HG03280 (cell line): ENCODE measurements around the gene EEF1AKMT3.

ENCODE experiments used
- ATAC-seq: cut with Tn5 transposase; IDR thresholded peaks from one replicate; pipeline ENCODE4 v1.9.1; 2021; ENCODE audit warnings: mild to moderate bottlenecking, moderate library complexity; ENCODE audit not compliant: unreplicated experiment

EEF1AKMT3 gene

GRCh38 chr12:57782243-57782607, 9.8 kb downstream of the EEF1AKMT3 start:
- ATAC-seq = peak; percentile 11

DNA sequence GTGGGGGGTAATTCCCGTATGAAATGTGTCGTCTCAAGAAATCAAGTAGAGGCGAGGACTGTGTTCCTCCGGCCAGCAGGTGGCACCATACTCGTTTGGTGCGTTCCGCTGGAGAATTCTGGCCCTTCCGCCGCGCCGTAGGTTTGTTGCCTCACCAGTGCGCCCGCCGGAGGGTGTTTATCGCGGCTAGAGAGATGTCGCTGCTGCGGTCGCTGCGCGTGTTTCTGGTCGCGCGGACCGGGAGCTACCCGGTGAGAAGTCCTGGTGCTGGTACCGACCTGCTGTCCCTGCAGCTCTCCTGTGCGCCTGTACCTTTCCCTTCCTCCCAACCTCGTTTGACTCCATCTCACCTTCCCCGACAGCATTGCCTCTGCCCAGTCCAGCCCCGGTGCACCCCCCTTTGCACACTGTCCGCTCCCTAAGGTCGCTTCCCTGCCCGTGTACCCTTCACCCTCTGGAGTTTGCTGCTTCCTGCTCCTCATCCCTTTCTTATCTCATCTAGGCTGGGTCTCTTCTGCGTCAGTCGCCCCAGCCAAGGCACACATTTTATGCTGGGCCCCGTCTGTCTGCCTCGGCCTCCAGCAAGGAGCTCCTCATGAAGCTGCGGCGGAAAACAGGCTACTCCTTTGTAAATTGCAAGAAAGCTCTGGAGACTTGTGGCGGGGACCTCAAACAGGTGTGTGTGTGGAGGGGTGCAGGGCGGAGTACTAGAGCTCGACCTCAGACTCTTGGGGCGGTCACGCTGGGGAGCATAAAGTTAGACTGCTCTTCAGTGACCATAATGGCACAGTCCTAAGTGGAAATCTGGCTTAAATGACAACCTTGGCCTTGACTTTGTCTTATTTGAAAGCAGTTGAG, 10.4 kb downstream of the EEF1AKMT3 start, which contains the start of gene TSFM:
Gene TSFM, plus strand, starts transcription at position 180 of the 858 bp plus-strand sequence. Its CDS starts 15 bp downstream, at position 195.
- peak; percentile 86 for ATAC-seq

DNA sequence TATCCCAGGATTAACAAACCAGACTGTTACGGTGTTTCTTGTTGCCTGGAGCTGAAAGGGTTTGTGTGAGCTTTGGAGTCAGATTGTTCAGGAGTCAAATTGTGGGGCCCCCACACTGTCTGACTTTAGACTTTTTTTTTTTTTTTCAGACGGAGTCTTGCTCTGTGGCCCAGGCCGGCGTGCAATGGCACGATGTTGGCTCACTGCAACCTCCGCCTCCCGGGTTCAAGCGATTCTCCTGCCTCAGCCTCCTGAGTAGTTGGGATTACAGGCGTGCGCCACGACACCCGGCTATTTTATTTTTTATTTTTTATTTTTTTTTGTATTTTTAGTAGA, 11.0 kb downstream of the EEF1AKMT3 start:
- no peak for ATAC-seq

GRCh38 chr12:57783861-57784260, 11.4 kb downstream of the EEF1AKMT3 start:
- no peak for ATAC-seq

- ATAC-seq = no peak
Measured at GRCh38 chr12:57793920-57794319, 21.5 kb downstream of the EEF1AKMT3 start.

DNA sequence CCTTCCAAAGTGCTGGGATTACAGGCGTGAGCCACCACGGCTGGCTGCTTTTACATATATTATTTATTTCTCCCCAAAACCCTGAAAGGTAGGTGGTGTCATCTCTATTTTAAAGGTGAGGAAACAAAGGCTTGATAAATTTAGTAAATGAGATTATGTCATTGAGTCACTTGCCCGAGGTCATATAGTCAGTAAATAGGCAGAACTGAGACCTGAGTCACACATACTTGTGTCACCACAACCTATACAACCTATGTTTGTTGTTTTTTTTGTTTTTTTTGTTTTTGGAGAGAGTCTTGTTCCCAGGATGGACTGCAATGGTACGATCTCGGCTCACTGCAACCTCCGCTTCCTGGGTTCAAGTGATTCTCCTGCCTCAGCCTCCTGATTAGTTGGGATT, 22.9 kb downstream of the EEF1AKMT3 start:
- ATAC-seq = no peak

- no peak for ATAC-seq
Measured at GRCh38 chr12:57796996-57797395, 24.6 kb downstream of the EEF1AKMT3 start.

GRCh38 chr12:57797933-57798332, 25.5 kb downstream of the EEF1AKMT3 start:
- no peak for ATAC-seq

GRCh38 chr12:57800965-57801364, 28.6 kb downstream of the EEF1AKMT3 start:
- ATAC-seq = no peak

DNA sequence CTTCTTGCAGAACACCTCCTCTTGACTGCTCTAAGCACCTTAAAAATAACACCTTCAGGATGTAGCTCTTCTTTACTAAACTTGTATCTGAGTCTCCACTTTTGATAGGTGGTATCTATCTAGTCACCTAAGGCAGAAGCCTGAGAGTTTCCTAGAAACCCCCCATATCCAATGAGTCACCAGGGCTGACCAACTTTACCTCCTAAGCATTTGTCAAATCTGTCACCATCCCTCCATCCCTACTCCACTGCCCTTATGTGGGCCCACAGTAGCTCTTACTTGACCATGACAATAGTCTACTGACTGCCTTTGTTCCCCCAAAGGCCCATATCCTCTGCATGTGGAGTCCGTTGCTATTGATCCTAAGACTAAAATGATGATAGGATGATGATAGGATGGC, 30.2 kb downstream of the EEF1AKMT3 start:
- no peak for ATAC-seq

GRCh38 chr12:57803319-57803893, 31.0 kb downstream of the EEF1AKMT3 start:
- no peak for ATAC-seq

DNA sequence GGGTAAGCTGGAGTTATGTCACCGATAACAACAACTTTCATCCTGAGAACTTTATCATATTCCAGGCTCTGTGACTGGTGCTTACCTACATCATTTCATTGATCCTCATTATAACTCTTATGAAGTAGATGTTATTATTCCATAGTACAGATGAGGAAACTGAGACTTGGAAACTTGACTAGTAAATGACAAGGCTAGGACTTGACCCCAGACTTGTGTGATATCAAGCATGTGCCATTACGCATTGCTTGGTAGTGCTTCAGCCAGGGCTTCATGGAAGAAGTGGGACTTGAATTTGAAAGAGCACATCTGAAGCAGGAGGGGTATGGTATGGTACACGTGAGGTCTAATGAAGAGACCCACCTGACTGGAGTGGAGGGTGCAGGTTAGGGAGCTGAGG, 34.3 kb downstream of the EEF1AKMT3 start:
- no peak for ATAC-seq

- no peak for ATAC-seq
Measured at GRCh38 chr12:57807285-57807684, 34.9 kb downstream of the EEF1AKMT3 start.

DNA sequence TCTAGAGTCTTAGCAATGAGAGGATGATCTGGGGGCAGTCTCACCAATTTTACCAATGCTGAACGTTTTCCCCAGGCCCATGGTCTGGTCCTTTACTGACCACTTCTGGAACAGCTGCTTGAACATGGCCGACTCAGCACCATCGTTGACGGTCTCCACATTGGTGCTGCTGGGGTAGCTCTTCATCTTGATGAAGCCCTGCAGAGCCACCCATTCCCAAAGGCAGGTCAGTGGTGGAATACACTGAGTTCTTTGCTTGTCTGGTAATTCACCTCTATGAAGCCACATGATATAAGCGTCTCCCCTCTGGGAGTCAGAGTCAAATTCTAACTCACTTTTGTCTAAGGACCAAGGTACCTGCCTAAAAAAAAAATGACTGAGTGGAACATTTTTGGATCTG, 35.9 kb downstream of the EEF1AKMT3 start:
- no peak for ATAC-seq

GRCh38 chr12:57809425-57809824, 37.0 kb downstream of the EEF1AKMT3 start:
- no peak for ATAC-seq

DNA sequence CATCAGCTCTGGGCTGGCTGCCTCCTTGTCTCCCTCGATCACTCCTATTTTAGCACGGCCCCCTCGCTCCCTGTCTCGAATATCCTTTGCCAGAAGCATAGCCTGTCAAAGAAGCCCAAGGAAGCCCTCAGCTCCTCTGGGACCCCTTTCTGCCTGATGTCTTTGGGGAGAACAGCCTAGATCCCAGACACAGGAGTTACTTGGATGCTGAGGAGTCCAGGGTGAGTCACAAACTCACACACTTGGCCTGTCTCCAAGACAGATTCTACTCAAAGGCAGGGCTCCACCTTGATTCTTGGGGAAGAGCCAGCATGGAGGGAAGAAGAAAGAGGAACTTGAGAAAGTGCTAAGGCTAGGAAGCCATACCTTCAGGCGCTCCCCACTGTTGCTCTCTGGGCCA, 38.0 kb downstream of the EEF1AKMT3 start:
- ATAC-seq = no peak

GRCh38 chr12:57811028-57811755, 38.8 kb downstream of the EEF1AKMT3 start:
- no peak for ATAC-seq

- no peak for ATAC-seq
Measured at GRCh38 chr12:57813111-57813970, 40.9 kb downstream of the EEF1AKMT3 start.

GRCh38 chr12:57813971-57814772, 41.8 kb downstream of the EEF1AKMT3 start:
- ATAC-seq = no peak
